Measurements from ENCODE around the gene TFAP2E.

TFAP2E gene

GRCh38 chr1:35557611-35558373 lies 15.3 kb upstream of the TFAP2E start, which contains the start of gene NCDN:
Gene NCDN, plus strand, starts transcription at chr1:35557799. Its CDS starts 392 bp downstream, at chr1:35558191.
- DNase-seq = peak; percentile 97

- no peak for DNase-seq
These were observed 14.5 kb upstream of the TFAP2E start for GRCh38 chr1:35558374-35559316.

GRCh38 chr1:35559317-35559944 lies 13.7 kb upstream of the TFAP2E start:
- no peak for DNase-seq

DNA sequence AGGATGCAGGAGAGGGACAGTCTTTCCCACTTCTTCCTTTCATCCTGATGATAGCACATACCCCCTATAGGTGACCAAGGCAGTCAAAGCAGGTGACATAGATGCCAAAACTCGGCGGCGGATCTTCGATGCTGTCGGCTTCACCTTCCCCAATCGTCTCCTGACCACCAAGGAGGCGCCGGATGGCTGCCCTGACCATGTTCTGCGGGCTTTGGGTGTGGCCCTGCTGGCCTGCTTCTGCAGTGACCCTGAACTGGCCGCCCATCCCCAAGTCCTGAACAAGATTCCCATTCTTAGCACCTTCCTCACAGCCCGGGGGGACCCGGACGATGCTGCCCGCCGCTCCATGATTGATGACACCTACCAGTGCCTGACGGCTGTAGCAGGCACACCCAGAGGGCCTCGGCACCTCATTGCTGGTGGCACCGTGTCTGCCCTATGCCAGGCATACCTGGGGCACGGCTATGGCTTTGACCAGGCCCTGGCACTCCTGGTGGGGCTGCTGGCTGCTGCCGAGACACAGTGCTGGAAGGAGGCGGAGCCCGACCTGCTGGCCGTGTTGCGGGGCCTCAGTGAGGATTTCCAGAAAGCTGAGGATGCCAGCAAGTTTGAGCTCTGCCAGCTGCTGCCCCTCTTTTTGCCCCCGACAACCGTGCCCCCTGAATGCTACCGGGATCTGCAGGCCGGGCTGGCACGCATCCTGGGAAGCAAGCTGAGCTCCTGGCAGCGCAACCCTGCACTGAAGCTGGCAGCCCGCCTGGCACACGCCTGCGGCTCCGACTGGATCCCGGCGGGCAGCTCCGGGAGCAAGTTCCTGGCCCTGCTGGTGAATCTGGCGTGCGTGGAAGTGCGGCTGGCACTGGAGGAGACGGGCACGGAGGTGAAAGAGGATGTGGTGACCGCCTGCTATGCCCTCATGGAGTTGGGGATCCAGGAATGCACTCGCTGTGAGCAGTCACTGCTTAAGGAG lies 12.6 kb upstream of the TFAP2E start:
- DNase-seq = no peak

GRCh38 chr1:35561297-35561971 lies 11.7 kb upstream of the TFAP2E start:
- no peak for DNase-seq

DNA sequence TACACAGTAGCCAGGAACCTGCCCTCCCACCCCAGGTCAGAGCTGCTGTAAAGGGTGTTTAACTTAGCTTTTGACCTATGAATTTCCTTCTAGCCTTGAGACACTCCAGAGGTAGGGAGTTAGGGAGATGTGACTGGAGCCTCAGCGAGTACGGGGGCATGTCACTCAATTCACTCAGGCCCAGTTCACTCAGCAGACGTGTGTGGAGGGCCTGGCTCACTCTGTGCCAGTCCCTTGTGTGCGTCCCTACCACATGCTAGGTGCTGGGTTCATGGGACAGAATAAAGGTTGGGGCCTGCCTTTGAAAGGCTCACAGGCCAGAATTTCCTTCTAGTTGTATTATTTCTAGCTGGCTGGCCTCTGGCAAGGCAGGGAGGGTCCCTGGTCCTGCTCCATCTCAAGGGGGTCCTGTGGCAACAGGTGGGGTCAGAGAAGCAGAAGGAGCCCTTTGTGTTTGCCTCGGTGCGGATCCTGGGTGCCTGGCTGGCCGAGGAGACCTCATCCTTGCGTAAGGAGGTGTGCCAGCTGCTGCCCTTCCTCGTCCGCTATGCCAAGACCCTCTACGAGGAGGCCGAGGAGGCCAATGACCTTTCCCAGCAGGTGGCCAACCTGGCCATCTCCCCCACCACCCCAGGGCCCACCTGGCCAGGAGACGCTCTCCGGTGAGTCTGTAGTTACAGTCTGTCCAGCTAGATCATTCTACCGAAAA lies 11.0 kb upstream of the TFAP2E start:
- DNase-seq = no peak

DNA sequence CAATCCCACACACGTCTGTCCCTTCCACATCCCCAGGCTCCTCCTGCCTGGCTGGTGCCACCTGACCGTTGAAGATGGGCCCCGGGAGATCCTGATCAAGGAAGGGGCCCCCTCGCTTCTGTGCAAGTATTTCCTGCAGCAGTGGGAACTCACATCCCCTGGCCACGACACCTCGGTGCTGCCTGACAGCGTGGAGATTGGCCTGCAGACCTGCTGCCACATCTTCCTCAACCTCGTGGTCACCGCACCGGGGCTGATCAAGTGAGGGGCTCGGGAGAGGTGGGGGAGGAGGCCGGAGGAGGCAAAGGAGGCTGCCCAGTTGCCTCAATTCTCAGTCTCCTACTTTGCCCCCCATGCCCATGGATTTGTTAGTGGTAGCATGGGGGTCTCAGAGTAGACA lies 9.9 kb upstream of the TFAP2E start:
- no peak for DNase-seq

GRCh38 chr1:35564037-35564883 lies 8.9 kb upstream of the TFAP2E start:
- peak; percentile 70 for DNase-seq

GRCh38 chr1:35564884-35565741 lies 8.0 kb upstream of the TFAP2E start:
- no peak for DNase-seq

- no peak for DNase-seq
These were observed 7.4 kb upstream of the TFAP2E start for GRCh38 chr1:35565742-35566133.

DNA sequence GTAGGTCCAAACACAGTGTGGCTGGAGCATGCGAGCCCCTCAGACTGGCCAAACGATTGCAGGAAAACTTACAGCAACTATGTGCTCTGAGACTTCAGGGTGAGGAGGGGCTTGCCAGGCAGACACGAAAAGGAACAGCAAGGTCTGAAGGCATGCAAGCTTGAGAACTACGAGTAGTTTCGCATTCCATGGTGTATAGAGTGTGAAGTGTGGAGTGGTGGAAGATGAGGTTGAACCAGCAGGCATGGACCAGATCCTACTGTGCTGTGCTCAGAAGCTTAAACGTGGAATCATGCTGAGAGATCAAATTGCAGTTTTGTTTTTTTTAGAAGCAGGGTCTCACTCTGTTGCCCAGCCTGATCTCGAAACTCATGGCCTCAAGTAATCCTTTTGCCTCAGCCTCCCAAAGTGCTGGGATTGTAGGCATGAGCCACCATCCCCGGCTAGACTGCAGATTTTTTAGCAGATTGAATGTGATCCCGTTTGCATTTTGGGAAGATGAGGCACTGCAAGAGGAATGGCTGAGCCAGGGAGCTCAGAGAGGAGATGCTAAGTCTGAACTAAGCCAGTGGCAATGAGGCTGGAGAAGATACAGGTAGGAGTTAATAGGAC lies 5.1 kb upstream of the TFAP2E start:
- no peak for DNase-seq

- DNase-seq = peak; percentile 44
These were observed 4.1 kb upstream of the TFAP2E start for GRCh38 chr1:35568975-35569395.

DNA sequence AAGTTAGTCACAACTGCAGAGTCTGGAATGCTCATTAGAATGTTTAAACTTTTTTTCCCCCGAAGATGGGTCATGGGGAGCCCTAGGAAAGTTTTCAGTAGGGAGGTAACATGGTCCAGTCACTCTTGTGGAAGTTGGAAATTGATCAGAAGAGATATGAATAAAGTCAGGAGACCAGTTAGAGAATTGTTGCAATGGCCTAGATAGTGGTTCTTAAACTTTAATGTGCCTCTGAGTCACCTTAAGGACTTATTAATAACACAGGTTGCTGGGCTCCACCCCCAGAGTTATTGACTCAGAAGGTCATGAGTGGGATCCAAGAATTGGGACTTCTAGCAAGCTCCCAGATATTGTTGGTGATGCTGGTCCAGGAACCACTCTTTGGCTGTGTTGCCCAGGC lies 3.2 kb upstream of the TFAP2E start:
- DNase-seq = no peak

DNA sequence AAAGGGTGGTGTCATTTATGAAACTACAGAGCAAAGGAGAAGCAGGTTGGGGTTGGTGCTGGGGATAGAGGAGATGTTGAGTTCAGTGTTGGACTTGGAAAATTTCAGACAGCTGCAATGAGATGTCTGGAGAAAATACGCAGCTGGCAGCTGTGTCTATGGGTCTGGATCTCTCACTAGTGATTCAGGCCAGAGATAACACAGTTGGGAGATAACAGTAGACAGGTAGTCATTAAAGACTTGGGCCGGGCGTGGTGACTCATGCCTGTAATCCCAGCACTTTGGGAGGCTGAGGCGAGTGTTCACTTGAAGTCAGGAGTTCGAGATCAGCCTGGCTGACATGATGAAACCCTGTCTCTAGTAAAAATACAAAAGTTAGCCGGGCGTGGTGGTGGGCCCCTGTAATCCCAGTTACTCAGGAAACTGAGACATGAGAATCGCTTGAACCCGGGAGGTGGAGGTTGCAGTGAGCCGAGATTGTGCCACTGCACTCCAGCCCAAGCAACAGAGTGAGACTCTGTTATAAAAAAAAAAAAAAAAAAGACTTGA lies 2.5 kb upstream of the TFAP2E start:
- DNase-seq = no peak

GRCh38 chr1:35571263-35571662 lies 1.9 kb upstream of the TFAP2E start:
- no peak for DNase-seq

DNA sequence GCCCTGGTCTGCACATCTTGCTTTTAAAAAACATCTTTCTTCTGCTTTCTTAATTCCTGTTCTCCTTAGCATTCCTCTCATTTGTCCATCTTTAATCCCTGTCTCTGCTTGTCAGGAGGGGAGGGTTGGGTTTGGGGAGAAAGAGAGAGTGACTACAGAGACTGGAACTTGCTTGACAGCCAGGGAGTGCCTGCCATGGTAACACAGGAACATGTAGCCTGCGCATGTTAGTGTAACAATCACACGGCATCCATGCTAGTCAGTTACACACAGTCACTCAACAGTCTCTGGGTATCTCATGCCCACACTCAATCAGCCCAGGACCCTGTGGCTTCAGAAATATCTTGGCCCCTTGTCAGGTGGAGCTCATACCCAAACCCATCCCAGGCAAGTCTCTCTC lies 818 bp upstream of the TFAP2E start:
- no peak for DNase-seq

DNA sequence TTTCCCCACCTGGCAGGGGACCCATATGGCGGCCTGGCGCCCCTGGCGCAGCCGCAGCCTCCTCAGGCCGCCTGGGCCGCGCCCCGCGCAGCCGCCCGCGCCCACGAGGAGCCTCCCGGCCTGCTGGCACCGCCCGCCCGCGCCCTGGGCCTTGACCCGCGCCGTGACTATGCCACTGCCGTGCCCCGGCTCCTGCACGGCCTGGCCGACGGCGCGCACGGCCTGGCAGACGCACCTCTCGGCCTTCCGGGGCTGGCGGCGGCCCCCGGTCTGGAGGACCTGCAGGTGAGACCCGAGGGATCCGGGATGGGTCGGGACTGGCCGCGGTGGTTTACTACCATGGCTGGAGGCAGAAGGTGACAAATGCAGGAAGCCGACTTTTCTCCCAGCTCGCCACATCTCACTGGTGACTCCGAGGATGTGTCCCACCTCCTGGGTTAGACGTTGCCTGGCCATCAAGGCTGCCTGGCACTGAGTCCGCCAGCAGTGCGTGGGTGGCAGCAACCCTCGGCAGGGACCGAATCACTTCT lies 1.1 kb downstream of the TFAP2E start:
- no peak for DNase-seq

Data from stimulated activated naive CD4-positive, alpha-beta T cell treated with Interleukin-2 at 50 U/mL for 16 hours (primary cell).